OCI-LY3 (cell line): Measurements from ENCODE around the gene MPZL1.

ENCODE experiments used
- H2AFZ ChIP-seq: fragments of 200-600, 300-600 bp; shearing (Covaris generic); 2 replicates; pipeline ENCODE4 v1.6.0; 2014; ENCODE audit warnings: antibody characterized with exemption, low read depth, low read length
- H3K27ac ChIP-seq: fragments of 200-600, 300-600 bp; sonication (generic); 2 replicates; pipeline ENCODE4 v1.5.1; 2014; ENCODE audit warnings: mild to moderate bottlenecking, low read length, moderate library complexity, mixed read lengths
- H3K27me3 ChIP-seq: fragments of 200-600, 300-600 bp; sonication (generic); 2 replicates; pipeline ENCODE4 v1.6.1; 2014; ENCODE audit warnings: low read depth, low read length, mixed read lengths
- H3K36me3 ChIP-seq: fragments of 200-600, 300-600 bp; sonication (generic); replicated peaks from 2 replicates; pipeline ENCODE3; 2014; ENCODE audit warnings: low read depth, low read length, mixed read lengths
- H3K4me1 ChIP-seq: fragments of 300-600, 200-600 bp; sonication (generic); 2 replicates; pipeline ENCODE4 v1.6.1; 2014; ENCODE audit warnings: low read length, mixed read lengths
- H3K4me2 ChIP-seq: fragments of 200-600, 300-600 bp; sonication (generic); 2 replicates; pipeline ENCODE4 v1.6.1; 2014; ENCODE audit warnings: low read length, mixed read lengths
- H3K4me3 ChIP-seq: fragments of 300-600, 200-600 bp; sonication (generic); 2 replicates; pipeline ENCODE4 v1.5.1; 2014; ENCODE audit warnings: antibody characterized with exemption, mild to moderate bottlenecking, low read length, moderate library complexity
- H3K79me2 ChIP-seq: fragments of 300-600, 200-600 bp; shearing (Covaris generic); 2 replicates; pipeline ENCODE4 v1.6.1; 2014; ENCODE audit warnings: mild to moderate bottlenecking, low read length, mixed read lengths
- H3K9ac ChIP-seq: fragments of 300-600, 200-600 bp; shearing (Covaris generic); 2 replicates; pipeline ENCODE4 v1.6.0; 2014; ENCODE audit warnings: mild to moderate bottlenecking, low read length, moderate library complexity
- H3K9me3 ChIP-seq: fragments of 200-600, 300-600 bp; shearing (Covaris generic); 2 replicates; pipeline ENCODE4 v1.6.1; 2014; ENCODE audit warnings: low read length, mixed read lengths; ENCODE audit not compliant: insufficient read depth
- H4K20me1 ChIP-seq: fragments of 200-600, 300-600 bp; sonication (generic); 2 replicates; pipeline ENCODE4 v1.6.1; 2016; ENCODE audit warnings: low read length, mixed read lengths; ENCODE audit not compliant: insufficient read depth
- CTCF ChIP-seq: fragments of 200-600, 300-600 bp; sonication (generic); IDR thresholded peaks from 2 replicates; pipeline ENCODE4 v1.5.1; 2014; ENCODE audit warnings: antibody characterized with exemption, low read length, low read depth
- EZH2phosphoT487 ChIP-seq: fragments of 200-600 bp; shearing (Covaris generic); IDR thresholded peaks from 2 replicates; pipeline ENCODE4 v1.6.1; 2018; ENCODE audit warnings: antibody characterized with exemption, mixed run types, low read depth

MPZL1 gene

GRCh38 chr1:167722870-167723251, 1.1 kb downstream of the MPZL1 start:
- Histone ChIP-seq H3K9ac (peak overlapping the region; percentile 77), H2AFZ (no peak overlapping the region), H3K4me2 (peak overlapping the region; percentile 82), H3K9me3 (no peaks in the 10 kb centered on the region), H4K20me1 (peaks cover 32% of the 10 kb centered on the region), H3K27ac (no peak overlapping the region), H3K27me3 (no peaks in the 10 kb centered on the region), H3K4me3 (peak overlapping the region; percentile 78), H3K4me1 (peaks cover 63% of the 10 kb centered on the region), H3K36me3 (peaks cover 10% of the 10 kb centered on the region), H3K79me2 (peaks cover 57% of the 10 kb centered on the region)
- TF ChIP-seq EZH2phosphoT487, result no peak
- TF ChIP-seq CTCF, result no peak

GRCh38 chr1:167723707-167724323, 2.0 kb downstream of the MPZL1 start:
- Histone ChIP-seq H3K4me1 (peaks cover 54% of the 10 kb centered on the region), H3K9me3 (no peaks in the 10 kb centered on the region), H3K36me3 (peaks cover 14% of the 10 kb centered on the region), H4K20me1 (peaks cover 37% of the 10 kb centered on the region), H3K9ac (no peak overlapping the region), H3K4me3 (peak overlapping the region; percentile 78; the same call in 1 of the 2 replicates), H3K79me2 (peaks cover 66% of the 10 kb centered on the region), H2AFZ (no peak overlapping the region), H3K27ac (no peak overlapping the region), H3K27me3 (no peaks in the 10 kb centered on the region), H3K4me2 (peak overlapping the region; percentile 82)
- TF ChIP-seq CTCF (no peak), EZH2phosphoT487 (no peak)

GRCh38 chr1:167726008-167726407, 4.2 kb downstream of the MPZL1 start:
- no peaks in the 10 kb centered on the region for H3K27me3 ChIP-seq

More at GRCh38 chr1:167726008-167726407, 4.2 kb downstream of the MPZL1 start:
- Histone ChIP-seq H2AFZ (no peak overlapping the region), H3K9me3 (no peaks in the 10 kb centered on the region), H3K4me2 (peak overlapping the region; percentile 45), H4K20me1 (peaks cover 49% of the 10 kb centered on the region), H3K4me3 (no peak overlapping the region), H3K36me3 (peaks cover 21% of the 10 kb centered on the region), H3K27ac (no peak overlapping the region), H3K9ac (no peak overlapping the region), H3K4me1 (peaks cover 36% of the 10 kb centered on the region), H3K79me2 (peaks cover 87% of the 10 kb centered on the region)
- no peak for TF ChIP-seq EZH2phosphoT487
- TF ChIP-seq CTCF, result no peak
